MM.1S (cell line): Measurements from ENCODE around the gene NUBP2.

ENCODE experiments used
- DNase-seq: peaks from one replicate; pipeline ENCODE4 v3.0.0-alpha.2; 2015
- H2AFZ ChIP-seq: fragments of 300-600 bp; sonication (generic); 2 replicates; pipeline ENCODE4 v1.6.0; 2016; ENCODE audit warnings: antibody characterized with exemption, low read length
- H3F3A ChIP-seq: fragments of 300-600 bp; sonication (generic); 2 replicates; pipeline ENCODE4 v1.6.1; 2016; ENCODE audit warnings: mild to moderate bottlenecking, antibody characterized with exemption, low read length, moderate library complexity, mixed read lengths; ENCODE audit not compliant: insufficient read depth
- H3K27ac ChIP-seq: fragments of 300-600 bp; sonication (generic); 2 replicates; pipeline ENCODE4 v1.5.1; 2016; ENCODE audit warnings: mild to moderate bottlenecking, low read length
- H3K27me3 ChIP-seq: fragments of 300-600 bp; sonication (generic); replicated peaks from 2 replicates; pipeline ENCODE4 v1.6.0; 2016; ENCODE audit warnings: low read length; ENCODE audit not compliant: insufficient read depth
- H3K36me3 ChIP-seq: fragments of 300-600 bp; sonication (generic); replicated peaks from 2 replicates; pipeline ENCODE4 v1.6.1; 2016; ENCODE audit warnings: mild to moderate bottlenecking, low read length, mixed read lengths; ENCODE audit not compliant: insufficient read depth
- H3K4me1 ChIP-seq: fragments of 300-600 bp; sonication (generic); 2 replicates; pipeline ENCODE4 v1.6.1; 2016; ENCODE audit warnings: low read length, mixed read lengths
- H3K4me2 ChIP-seq: fragments of 300-600 bp; sonication (generic); 2 replicates; pipeline ENCODE4 v1.6.0; 2016; ENCODE audit warnings: low read depth, low read length
- H3K4me3 ChIP-seq: fragments of 300-600 bp; sonication (generic); 2 replicates; pipeline ENCODE4 v1.5.1; 2016; ENCODE audit warnings: low read length, mixed read lengths
- H3K79me2 ChIP-seq: fragments of 300-600 bp; sonication (generic); 2 replicates; pipeline ENCODE4 v1.6.1; 2016; ENCODE audit warnings: mixed run types, low read length, mixed read lengths
- H3K9ac ChIP-seq: fragments of 300-600 bp; sonication (generic); 2 replicates; pipeline ENCODE4 v1.6.1; 2016; ENCODE audit warnings: low read length, mixed read lengths
- H3K9me2 ChIP-seq: fragments of 300-600 bp; sonication (generic); replicated peaks from 2 replicates; pipeline ENCODE4 v1.6.1; 2016; ENCODE audit warnings: mild to moderate bottlenecking, low read length, mixed read lengths; ENCODE audit not compliant: insufficient read depth
- H3K9me3 ChIP-seq: fragments of 300-600 bp; sonication (generic); replicated peaks from 2 replicates; pipeline ENCODE4 v1.6.1; 2016; ENCODE audit warnings: mild to moderate bottlenecking, low read length, mixed read lengths; ENCODE audit not compliant: insufficient read depth
- H4K20me1 ChIP-seq: fragments of 300-600 bp; sonication (generic); 2 replicates; pipeline ENCODE4 v1.6.1; 2016; ENCODE audit warnings: mild to moderate bottlenecking, low read length, moderate library complexity, mixed read lengths; ENCODE audit not compliant: insufficient read depth
- EZH2 ChIP-seq: fragments of 300-600 bp; sonication (generic); optimal IDR thresholded peaks from 2 replicates; pipeline ENCODE3; 2017; ENCODE audit warnings: low read depth, mild to moderate bottlenecking, antibody characterized with exemption, low read length, mixed read lengths
- EZH2phosphoT487 ChIP-seq: fragments of 300-600 bp; sonication (generic); IDR thresholded peaks from 2 replicates; pipeline ENCODE4 v1.6.1; 2018; ENCODE audit warnings: antibody characterized with exemption, low read length
- TF ChIP-seq, protein P1 (sequence below): fragments of 300-600 bp; sonication (generic); IDR thresholded peaks from 2 replicates; pipeline ENCODE4 v1.5.1; 2016; ENCODE audit warnings: antibody characterized with exemption, low read length, mixed read lengths

The NUBP2 gene

GRCh38 chr16:1810536-1810935 is 27.8 kb downstream of the NUBP2 start:
- Histone ChIP-seq H4K20me1 (no peaks in the 10 kb centered on the region), H3K27ac (no peak overlapping the region), H3K36me3 (no peaks in the 10 kb centered on the region), H3K79me2 (peaks cover 6% of the 10 kb centered on the region; the same call in 1 of the 2 replicates), H3F3A (no peaks in the 10 kb centered on the region), H3K9me3 (no peaks in the 10 kb centered on the region), H3K4me3 (no peak overlapping the region), H2AFZ (no peak overlapping the region), H3K4me2 (no peak overlapping the region), H3K27me3 (no peaks in the 10 kb centered on the region), H3K9me2 (no peaks in the 10 kb centered on the region), H3K4me1 (no peaks in the 10 kb centered on the region), H3K9ac (no peak overlapping the region)
- no peak for TF ChIP-seq EZH2phosphoT487
- TF ChIP-seq, protein P1, sequence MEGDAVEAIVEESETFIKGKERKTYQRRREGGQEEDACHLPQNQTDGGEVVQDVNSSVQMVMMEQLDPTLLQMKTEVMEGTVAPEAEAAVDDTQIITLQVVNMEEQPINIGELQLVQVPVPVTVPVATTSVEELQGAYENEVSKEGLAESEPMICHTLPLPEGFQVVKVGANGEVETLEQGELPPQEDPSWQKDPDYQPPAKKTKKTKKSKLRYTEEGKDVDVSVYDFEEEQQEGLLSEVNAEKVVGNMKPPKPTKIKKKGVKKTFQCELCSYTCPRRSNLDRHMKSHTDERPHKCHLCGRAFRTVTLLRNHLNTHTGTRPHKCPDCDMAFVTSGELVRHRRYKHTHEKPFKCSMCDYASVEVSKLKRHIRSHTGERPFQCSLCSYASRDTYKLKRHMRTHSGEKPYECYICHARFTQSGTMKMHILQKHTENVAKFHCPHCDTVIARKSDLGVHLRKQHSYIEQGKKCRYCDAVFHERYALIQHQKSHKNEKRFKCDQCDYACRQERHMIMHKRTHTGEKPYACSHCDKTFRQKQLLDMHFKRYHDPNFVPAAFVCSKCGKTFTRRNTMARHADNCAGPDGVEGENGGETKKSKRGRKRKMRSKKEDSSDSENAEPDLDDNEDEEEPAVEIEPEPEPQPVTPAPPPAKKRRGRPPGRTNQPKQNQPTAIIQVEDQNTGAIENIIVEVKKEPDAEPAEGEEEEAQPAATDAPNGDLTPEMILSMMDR, result no peak
- no peak for TF ChIP-seq EZH2
- DNase-seq, result no peak

DNA sequence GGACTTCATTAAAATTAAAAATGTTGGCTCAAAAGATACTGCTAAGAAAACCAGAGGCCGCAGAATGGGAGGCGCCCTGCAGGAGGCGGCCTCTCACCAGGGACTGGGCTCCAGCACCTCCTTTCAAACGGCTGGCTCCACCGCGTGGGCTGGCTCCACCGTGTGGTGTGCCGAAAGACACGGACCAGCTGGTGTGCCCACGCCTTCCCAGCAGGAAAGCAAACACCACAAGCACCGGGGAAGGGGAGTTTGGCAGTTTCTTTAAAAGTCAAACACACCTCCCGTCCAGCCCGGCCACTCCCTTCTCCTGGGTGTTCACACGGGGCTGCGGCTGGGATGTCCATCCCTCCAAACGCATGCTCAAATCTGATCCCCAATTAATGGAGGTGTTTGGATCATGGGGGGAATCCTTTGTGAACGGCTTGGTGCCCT is 30.0 kb downstream of the NUBP2 start:
- Histone ChIP-seq H3K4me1 (no peaks in the 10 kb centered on the region), H4K20me1 (no peaks in the 10 kb centered on the region), H3K79me2 (peaks cover 6% of the 10 kb centered on the region; the same call in 1 of the 2 replicates), H3K9me3 (no peaks in the 10 kb centered on the region), H3K9ac (no peak overlapping the region), H3K4me2 (no peak overlapping the region), H3F3A (no peaks in the 10 kb centered on the region), H3K36me3 (no peaks in the 10 kb centered on the region), H3K27ac (no peak overlapping the region), H3K27me3 (no peaks in the 10 kb centered on the region), H2AFZ (no peak overlapping the region), H3K4me3 (no peak overlapping the region), H3K9me2 (no peaks in the 10 kb centered on the region)
- DNase-seq, result no peak
- TF ChIP-seq EZH2, result no peak
- TF ChIP-seq EZH2phosphoT487, result no peak
- TF ChIP-seq, protein P1, result no peak

DNA sequence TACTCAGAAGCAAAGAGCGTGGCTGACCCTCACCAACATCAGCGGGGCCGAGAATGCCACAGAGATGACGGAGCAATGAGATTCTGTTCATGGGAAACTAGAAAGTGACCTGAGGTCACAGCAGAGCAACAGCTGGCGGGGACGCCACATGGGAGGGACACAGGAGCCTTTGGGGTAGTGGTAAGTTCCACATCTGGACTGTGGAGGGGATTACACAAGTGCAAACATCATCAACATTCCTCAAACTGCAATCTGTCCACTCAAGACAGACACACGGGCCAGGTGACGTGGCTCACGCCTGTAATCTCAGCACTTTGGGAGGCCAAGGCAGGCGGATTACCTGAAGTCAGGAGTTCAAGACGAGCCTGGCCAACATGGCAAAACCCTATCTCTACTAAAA is 32.7 kb downstream of the NUBP2 start:
- peaks cover 6% of the 10 kb centered on the region; the same call in 1 of the 2 replicates for H3K79me2 ChIP-seq
- no peak overlapping the region for H3K9ac ChIP-seq
- H3K27ac ChIP-seq, result no peak overlapping the region
- H3K4me1 ChIP-seq, result no peaks in the 10 kb centered on the region
- no peak for TF ChIP-seq EZH2phosphoT487
- TF ChIP-seq, protein P1, result no peak
- TF ChIP-seq EZH2, result no peak
- H3K36me3 ChIP-seq, result no peaks in the 10 kb centered on the region
- H2AFZ ChIP-seq, result no peak overlapping the region
- H3K9me3 ChIP-seq, result no peaks in the 10 kb centered on the region
- H3K27me3 ChIP-seq, result no peaks in the 10 kb centered on the region
- H4K20me1 ChIP-seq, result no peaks in the 10 kb centered on the region
- no peak for DNase-seq
- H3K9me2 ChIP-seq, result no peaks in the 10 kb centered on the region
- H3K4me3 ChIP-seq, result no peak overlapping the region
- no peaks in the 10 kb centered on the region for H3F3A ChIP-seq
- H3K4me2 ChIP-seq, result no peak overlapping the region
